Nucleus accumbens (tissue), 56 donors: ENCODE measurements around the gene ASCC3.
"Not testable (repeated sequence)": the region's sequence is repeated elsewhere in the genome, so short reads cannot be mapped to it uniquely, and the experiment has no call there.

Experiments
- DNase-seq, 56 donors: peaks; one replicate each; lab custom pipeline; 2025; lab: John Stamatoyannopoulos, UW

The ASCC3 gene

DNA sequence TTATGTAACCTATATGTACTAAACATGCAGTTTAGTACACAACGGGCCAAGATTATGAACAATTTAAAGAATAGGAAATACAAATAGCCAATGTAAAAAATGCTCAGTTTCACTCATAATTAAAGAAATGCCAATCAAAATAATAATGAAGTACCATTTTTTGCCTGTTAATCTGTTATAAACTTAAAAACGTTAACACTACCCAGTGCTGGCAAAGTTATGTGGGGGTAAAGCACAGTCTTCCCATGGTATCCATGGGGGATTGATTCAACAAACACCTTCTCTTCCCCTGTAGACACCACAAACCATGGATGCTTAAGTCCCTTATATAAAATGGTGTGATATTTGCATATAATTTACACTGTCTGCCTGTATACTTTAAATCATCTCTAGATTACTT, 211.1 kb downstream of the ASCC3 start:
- DNase-seq, result no peak

DNA sequence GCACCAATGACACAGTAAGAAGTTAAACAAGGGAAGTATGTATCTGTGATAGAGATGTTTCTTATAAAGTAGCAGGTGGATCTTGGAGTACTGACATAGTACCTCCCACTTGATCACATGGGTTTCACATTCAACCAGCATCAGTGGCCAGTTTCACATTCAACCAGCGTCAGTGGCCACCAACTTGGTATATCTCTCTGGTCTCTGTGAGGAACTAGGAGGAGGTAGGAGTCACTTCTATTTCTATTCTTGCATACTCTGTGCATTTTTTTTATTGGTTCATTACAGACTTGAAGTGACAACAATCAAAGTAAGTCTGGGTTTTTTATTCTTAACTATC, 216.1 kb downstream of the ASCC3 start:
- DNase-seq, result no peak

DNA sequence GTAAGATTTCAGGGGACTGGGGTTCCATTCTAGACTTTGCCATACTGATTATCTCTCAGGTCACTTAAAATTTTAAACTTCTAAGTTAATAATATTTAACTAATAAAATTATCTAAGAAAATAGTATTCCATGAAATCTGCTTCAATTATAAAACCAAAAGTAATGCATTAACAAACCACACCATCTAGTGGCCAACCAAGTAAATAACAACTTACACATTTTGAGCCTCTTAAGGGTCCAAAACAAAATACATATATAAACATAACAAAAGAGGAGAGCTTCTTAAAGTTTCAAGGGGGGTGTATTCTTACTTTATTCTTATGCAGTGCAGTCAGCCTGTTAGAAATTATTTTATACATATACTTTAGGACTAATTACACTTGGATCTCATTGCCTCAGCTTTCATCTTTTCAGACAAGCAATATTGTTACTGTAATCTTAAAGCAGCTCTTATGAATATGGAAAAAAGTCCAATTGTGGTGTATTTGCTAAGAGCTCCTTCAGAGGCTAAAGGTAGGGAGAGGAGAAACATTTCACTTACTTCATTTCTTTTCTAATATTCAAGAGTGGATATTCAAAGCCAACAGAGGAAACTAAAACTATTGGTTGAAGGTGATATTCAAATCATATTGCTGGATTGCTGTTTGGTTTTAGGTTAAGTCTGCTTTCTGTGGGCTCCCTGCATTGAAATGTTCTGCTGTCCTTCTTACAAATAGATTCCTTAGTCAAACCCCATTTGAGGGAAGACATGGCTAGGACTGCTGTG, 216.7 kb downstream of the ASCC3 start:
- DNase-seq, result peak in 1 of 56 donors; percentile 1

DNA sequence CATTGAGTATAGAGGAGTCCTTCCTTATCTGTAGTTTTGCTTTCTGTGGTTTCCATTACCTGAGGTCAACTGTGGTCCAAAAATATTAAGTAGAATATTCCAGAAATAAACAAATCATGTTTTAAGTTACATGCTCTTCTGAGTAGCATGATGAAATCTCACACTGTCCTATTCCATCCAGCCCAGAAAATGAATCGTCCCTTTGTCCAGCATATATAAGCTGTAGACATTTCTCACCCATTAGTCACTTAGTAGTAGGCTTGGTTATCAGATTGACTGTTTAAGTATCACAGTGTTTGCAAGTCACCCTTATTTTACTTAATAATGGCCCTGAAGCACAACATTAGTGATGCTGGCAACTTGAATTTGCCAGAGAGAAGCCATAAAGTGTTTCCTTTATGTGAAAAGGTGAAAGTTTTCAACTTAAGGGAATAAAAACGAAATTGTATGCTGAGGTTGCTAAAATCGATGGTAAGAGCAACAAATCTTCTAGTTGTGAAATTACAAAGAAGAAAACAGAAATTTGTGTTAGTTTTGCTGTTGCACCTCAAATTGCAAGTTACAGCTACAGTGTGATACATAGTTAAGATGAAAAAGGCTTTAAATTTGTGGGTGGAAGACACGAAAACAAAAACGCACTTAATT, 217.8 kb downstream of the ASCC3 start:
- no peak for DNase-seq

DNA sequence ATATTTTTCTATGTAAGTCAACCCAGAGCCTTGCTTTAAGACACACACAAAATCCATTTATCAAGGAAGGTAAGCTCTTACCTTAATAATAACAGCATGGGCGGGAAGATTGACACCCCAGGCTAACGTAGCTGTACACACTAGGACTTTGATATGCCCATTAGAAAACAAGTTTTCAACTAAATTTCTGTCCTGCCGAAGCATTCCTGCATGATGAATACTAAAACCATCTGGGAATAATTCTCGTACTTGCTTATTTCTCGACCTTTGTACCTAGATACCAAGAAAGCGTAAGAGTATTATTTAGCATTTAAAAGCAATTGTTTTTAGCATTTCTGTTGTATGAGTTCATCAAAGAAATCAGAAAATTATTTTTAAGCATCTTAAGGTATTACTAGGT, 218.9 kb downstream of the ASCC3 start:
- no peak for DNase-seq

DNA sequence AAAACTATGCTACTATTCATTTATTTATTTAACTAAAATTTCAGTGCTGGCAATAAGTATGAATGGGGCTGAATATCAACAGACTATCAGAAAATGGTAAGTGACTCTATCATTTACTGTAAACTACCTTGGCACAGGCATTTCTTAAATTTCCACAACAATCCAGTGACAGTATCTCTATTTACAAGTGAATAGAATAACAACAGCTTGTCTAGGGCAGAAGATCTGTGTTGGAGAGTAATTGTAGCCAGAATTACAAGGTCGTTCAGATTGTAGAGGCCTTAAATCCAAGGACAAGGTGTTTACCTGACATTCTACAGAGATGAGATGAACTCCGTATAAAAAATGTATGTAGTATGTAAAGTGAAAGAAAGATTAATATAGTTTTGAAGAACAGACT, 222.6 kb downstream of the ASCC3 start:
- no peak for DNase-seq

DNA sequence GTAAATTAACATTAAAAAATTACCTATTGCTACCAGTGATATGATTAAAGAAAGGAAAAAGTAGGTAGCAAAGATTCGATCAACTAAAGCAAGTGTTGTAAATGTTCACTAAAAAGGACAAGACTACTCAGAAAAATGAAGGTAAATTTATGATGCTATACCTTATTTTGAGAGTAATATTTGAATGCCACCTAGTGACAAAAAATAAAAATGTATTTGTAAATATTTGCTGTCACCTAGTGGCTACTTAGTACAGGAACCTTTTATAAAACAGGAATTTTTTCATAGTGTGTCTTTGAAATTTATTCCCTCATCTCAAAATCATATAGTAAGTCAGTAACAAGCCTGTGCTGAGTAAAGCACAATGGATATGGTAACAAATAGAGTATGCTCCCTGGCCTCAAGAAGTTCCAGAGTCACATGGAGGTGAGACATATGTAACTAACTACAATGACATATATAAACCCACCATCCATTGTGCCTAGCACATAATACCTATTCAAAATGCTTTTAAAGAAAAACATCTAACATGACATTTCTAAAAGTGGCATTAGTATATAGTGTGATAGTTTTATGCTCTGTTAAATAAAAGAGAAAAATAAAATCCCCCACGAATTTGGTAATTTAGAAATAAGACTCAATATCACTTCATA, 223.3 kb downstream of the ASCC3 start:
- no peak for DNase-seq

DNA sequence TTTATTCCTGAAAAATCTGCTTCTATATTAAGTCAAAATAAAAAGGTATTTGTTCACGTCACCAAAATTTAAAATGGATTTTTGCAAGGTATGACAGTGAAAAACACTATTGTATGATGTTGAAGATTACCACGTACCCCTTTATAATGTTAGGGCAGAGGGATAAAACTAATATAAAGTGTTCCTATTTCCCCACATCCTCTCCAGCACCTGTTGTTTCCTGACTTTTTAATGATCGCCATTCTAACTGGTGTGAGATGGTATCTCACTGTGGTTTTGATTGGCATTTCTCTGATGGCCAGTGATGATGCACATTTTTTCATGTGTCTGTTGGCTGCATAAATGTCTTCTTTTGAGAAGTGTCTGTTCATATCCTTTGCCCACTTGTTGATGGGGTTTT, 240.0 kb downstream of the ASCC3 start:
- not testable (repeated sequence) for DNase-seq

DNA sequence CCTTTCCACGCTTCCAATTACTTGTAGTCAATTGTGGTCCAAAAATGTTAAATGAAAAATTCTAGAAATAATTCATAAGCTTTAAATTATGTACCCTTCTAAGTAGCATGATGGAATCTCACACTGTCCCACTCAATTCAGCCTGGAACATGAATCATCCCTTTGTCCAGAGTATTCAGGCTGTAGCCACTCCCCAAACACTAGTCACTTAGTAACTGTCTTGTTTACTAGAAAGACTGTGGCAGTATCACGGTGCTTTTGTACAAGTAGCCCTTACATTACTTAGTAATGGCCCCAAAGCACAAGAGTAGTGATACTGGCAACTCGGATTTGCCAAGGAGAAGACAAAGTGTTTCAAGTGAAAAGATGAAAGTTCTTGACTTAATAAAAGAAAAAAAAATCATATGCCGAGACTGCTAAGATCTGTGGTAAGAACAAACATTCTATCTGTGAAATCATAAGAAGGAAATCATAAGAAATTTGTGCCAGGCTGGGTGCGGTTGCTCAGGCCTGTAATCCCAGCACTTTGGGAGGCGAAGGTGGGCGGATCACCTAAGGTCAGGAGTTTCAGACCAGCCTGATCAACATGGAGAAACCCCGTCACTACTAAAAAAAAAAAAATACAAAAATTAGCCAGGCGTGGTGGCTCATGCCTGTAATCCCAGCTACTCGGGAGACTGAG, 247.9 kb downstream of the ASCC3 start:
- DNase-seq, result peak in 16 of 56 donors; percentile 1 to 29 (median 6)

DNA sequence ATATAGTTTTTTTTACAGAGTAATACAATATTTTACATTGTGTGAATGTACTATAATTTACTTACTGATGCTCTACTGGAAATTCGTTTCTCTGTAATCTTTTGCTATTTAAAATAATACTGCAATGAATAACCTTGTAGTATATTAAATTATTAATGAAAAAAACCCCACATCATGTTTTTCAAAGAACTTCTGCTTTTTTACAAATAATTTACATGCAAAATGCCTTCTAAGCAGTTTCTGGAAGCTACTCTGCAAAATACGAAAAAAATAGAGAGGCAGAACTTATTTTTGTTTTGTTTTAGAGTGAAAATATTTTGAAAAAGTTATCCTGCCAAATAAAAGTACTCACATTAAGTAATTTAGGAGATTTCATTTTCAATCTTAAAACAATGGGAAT, 250.6 kb downstream of the ASCC3 start:
- DNase-seq, result no peak

DNA sequence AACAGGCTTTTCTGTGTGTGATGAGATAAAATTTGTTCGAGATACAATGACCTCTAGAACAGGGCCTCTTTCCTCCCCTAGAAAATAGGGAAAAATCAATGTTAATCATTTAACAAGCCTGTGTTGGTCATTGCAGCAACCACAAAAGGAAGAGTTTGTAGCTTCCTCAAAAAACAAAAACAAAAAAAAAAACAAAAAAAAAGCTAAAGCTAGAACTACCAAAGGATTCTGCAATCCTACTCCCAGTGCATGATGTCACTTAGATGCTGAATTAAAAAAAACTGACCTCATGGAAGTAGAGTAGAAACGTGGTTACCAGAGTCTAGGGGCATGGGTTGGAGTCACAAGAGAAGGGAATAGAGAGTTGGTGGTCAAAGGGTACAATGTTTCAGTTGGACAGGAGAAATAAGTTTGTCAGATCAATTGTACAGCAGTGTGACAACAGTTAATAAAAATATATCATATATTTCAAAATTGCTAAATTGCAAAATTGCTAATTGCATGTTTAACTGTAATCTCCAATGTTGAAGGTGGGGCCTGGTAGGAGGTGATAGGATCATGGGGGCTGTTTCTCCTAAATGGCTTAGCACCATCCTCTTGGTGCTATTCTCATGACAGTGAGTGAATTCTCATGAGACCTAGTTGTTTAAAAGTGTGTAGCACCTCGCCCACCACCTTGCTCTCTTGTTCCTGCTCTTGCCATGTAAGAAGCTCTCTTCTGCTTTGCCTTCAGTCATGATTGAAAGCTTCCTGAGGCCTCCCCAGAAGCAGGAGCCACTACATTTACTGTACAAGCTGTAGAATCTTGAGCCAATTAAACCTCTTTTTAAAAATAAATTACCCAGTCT, 253.0 kb downstream of the ASCC3 start:
- no peak for DNase-seq

DNA sequence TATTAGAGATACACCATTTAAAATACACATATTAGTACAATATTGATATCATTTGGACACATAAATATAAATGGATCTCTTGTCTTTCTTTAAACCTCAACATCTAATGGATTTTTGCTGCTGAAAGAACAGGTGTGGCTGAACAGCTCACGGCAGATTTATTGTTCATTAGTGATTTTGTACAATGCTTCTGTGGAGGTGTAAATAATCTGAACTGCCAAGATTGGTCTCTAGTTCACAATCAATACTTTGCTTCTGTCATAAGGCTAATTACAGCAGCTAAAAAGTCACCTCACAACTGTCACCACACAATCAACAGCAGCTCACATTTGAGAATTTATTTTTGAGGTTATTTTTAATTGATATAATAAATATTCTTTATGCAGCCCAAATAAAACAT, 254.4 kb downstream of the ASCC3 start:
- DNase-seq, result no peak

DNA sequence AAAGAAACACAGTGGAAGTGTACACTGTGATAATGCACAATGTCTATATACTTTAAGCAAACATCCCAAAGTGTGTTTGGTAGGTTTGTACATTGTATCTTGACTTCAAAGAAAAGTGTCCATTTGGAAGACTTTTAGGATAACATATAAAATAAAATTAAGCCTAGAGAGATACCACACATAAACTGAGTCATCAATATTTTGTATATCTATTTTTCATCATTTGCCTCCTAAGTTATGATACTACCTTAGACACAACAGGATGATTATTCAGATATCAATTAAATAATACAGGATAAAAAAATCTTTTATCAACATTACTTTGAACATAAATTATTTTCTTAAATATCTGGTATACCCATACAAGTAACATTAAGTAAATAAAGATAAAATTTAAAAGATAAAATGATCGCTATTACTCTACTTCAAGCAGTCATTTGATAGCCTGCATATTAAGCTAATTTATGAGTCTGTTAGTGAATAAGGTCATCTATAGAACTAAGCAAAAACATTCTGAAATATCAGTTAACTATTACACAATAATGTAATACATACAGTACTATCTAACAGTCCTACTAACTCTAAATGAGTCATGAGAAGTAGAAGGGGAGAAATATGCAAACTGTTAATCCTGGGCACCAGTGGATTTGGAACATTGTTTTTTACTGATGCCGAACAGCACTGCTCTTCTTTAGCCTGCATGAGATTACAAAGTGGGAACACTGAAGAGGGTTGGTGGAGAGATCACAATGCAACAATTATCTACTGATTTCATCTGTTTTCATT, 258.0 kb downstream of the ASCC3 start:
- DNase-seq, result no peak

DNA sequence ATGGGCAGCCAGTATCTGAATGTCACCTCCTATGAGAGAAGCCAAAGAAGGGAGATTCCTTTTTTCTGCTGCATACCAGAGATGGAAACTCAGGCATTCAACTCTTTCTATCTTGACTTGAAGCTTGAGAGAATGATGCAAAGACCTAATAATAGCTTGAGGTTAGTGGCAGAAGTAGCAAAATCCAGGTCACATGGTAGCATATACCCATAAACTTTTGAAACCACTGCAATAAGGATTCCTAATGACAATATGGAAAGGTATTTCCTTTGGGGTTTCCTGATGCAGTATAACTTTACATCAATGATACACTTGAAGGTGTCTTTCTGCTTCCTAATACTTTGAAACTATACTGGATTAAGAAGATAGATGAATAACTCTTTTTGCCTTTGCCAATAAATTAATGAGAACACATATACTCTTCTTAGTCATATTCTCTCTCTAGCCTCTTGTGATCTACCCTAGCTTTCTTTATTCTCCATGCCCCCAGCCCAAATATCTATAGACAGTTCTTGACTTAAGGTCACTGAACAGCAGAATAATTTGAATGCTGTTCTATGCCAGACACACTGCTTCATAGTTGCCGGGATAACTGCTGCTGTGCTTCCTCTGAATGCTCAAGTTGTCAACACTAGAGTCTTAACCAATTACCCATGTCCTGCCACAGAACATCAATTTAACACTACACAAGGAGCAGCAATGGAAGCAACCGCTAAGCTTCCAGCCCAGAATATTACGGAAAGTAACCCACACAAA, 260.9 kb downstream of the ASCC3 start:
- no peak for DNase-seq

DNA sequence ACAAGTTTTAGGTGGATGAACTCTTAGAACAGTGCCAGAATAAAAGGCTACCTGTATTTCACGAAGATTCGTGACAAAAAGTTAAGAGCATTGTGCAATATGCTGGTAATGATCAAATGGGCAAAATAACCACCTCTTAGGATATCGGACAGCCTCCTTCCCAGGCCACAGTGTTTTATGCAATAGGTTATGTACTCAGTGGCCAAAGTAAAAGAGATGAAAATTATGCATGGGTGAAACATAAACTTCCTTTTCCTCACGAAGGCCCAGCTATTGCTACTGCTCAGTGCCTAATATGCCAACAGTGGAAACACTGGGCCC, 262.8 kb downstream of the ASCC3 start:
- no peak for DNase-seq

DNA sequence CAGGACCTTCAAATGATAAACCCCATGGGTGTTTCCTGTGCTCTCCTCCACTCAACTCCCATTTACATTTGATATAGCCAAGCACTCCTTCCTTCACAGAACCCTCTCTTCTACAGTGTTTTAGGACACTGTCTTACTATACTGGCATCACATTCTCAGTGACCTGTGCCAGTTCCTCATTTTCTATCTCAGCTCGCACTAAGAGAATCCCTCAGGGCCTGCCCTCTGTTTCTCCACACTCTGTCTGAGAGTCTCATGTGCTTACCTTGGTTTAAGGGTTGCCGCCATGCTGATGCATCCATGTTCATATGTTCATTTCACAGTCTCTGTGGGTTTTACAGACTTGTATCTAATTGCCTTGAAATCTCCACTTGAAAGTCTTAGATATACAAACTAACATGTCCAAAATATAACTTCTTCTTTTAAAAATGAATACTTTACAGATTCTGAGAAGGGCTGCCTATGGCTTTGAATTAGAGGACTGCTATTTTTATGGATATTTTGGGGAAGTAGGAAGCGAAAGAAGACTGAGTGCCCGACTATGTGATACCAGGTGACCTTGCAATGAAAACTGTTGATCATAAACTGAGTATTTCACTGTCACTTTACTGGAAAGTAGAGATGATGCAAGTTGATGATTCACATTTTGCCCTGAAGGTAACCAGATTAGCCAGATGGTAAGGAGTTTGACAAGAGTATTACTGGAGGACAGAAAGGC, 263.3 kb downstream of the ASCC3 start:
- no peak for DNase-seq

DNA sequence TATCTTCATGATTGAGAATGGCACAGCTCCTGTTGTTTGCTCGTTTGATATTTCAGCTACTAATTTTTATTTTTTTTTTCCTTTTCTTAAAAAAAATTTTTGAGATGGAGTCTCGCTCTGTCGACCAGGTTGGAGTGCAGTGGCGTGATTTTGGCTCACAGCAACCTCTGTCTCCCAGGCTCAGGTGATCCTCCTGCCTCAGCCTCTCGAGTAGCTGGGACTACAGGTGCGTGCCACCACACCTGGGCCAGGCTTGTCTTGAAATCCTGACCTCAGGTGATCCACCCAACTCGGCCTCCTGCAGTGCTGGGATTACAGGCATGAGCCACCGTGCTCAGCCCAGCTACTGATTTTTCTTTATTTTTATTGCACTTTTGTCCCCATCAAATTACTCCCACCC, 266.2 kb downstream of the ASCC3 start:
- DNase-seq, result no peak

DNA sequence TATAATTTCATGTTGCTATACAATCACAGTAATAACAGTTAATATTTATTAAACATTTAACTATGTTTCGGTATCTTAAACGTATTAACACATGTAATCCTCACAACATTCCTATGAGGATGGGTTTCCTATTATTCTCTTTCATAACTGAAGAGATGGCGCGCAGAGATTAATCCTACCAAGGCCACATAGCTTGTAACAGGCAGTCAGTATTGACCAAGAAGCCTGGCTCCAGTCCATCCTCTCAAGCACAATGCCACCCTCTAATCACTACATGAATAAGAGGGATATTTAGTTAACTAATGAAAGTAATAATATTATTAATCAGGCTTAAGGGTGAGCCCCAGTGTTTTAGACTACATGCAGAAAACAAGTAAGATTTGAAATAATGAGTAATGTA, 266.7 kb downstream of the ASCC3 start:
- DNase-seq, result no peak
